Esophagus muscularis mucosa (tissue), 3 donors: Measurements from ENCODE around the gene LRRC7.

ENCODE experiments used
- CTCF ChIP-seq, 3 experiments: fragments of 200-600 bp in 2 of 3; fragments of 450-650 bp in 1 of 3; sonication (generic) in 2 of 3; IDR thresholded peaks; one replicate each; pipeline ENCODE4 v1.5.1; 2017 to 2019; ENCODE audit warnings: antibody characterized with exemption in 3 of 3, mild to moderate bottlenecking in 2 of 3, moderate library complexity in 1 of 3
- POLR2A ChIP-seq: fragments of 450-650 bp; IDR thresholded peaks from one replicate; pipeline ENCODE4 v1.6.1; 2017; ENCODE audit warnings: antibody characterized with exemption, moderate library complexity, mild to moderate bottlenecking, low read depth
- POLR2AphosphoS5 ChIP-seq, 2 donors: sonication (generic); formaldehyde crosslinking; IDR thresholded peaks; one replicate each; pipeline ENCODE4 v1.6.1; 2017; ENCODE audit warnings: antibody characterized with exemption in 2 of 2

GRCh38 chr1:69567652-69568420 lies at the start of gene LRRC7:
- no peak for TF ChIP-seq POLR2A
- TF ChIP-seq CTCF (IDR thresholded peaks at IDR 0.05) = no peak
- TF ChIP-seq POLR2AphosphoS5 (IDR thresholded peaks at IDR 0.05) = no peak
